ENCODE results near the gene MROH9. TPM values are rescaled to one million over a fixed set of nuclear protein-coding genes. Genes with fewer than 3 reads are reported as not detected.
"Not testable (repeated sequence)": the region's sequence is repeated elsewhere in the genome, so short reads cannot be mapped to it uniquely, and the experiment has no call there.

Gene MROH9, protein sequence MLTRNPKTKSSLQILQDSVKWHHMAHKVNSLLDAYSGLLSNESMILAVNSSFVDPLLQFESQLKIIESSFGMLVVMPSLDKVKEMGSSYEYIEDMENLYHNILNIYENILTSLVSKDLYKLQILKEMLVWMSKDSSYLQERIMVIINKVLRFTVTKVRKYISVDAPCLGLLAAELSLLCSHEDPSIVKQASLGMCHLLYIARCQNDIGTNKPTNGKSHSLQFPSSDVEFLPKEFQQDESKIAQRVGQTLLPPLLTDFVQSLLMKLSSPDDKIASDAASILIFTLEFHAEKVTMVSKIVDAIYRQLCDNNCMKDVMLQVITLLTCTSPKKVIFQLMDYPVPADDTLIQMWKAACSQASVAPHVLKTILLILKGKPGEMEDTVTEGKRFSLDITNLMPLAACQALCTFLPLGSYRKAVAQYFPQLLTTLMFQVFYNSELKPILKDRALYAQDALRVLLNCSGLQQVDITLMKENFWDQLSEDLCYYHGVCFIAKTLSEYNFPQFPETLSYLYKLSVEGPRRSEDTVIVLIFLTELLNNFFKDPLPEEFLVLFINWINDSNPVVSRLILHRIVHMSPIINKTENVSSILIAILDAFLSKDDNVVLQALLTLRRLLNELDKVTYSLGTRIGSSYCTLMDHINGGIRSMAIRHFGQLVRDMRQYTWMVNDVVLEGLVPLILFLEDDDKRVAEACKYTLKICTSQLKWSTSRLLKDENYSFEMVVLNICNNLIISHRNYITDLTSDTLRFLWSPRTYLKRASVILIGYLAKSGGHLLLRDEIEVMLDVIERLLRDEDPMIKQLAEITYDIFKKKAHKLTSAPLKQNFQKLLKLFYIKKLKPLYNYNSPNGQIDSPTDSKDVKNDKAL
- 0.10 TPM for polyA plus RNA-seq (2013, experiment 1 of 2; ENCODE audit: insufficient read length)
- polyA plus RNA-seq (2013, experiment 2 of 2; ENCODE audit: insufficient read length), result not detected

GRCh38 chr1:170935231-170935630 is at the start of gene MROH9:
Gene MROH9 (plus strand): TSS chr1:170935534. CDS start chr1:170945557, 10,023 bp downstream.
- no peak for DNase-seq

DNA sequence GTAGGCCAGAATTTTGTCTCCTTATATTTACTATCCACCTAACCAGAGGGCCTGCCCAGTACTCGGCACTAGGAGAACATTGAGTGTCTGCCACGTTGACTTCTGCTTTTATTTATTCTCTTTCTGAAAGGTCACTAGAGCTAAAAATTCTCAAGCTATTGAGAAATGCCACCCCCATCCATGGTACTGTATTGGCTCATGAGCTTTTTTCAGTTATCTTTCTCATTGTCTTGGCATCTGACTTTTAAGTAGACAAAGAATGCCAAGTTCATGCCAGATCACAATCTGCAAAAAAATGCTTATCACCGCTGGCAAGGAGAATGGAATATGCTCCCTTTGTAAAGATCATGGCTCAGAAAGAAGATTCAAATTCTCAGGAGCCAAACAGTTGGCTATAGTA is 49.8 kb upstream of the MROH9 start:
- DNase-seq, result peak; percentile 40

DNA sequence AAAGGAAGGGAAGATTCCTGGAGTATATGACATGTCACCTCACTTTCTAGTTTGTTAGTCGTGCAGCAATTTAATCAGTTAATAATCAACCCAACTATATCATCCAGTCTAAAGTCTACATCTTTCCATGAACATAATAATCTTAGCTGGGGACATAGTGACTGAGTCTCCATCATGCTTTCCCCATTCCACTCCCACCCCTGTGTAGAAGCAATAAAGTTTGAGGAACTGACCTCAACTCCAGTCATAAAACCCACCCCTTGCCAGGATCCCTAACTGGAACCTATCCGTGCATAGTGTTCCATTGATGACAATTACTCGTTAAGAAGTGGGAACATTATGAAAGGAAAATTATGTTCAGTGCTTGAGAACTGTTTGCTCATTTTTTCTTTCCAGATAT is 48.9 kb upstream of the MROH9 start:
- DNase-seq, result no peak

GRCh38 chr1:170887726-170888125 is 47.6 kb upstream of the MROH9 start:
- DNase-seq, result no peak

DNA sequence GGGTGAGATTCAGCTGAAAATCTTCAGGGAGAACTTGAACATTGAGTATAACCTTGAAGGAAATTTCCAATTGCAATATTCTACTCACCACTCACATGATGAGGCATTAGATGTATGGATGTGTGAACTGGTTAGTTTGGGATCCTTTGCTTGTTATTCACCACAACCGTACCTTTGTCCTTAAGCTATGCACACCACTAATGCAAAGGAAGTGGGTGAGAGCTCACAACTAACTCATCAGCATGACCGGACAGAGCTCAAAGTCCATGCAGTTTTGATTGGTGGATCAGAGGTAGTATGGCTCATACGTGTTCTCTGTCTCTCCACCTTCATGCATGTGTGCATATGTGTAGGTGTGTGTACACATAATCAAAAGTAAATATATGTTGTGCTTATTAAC is 43.5 kb upstream of the MROH9 start:
- DNase-seq, result no peak

DNA sequence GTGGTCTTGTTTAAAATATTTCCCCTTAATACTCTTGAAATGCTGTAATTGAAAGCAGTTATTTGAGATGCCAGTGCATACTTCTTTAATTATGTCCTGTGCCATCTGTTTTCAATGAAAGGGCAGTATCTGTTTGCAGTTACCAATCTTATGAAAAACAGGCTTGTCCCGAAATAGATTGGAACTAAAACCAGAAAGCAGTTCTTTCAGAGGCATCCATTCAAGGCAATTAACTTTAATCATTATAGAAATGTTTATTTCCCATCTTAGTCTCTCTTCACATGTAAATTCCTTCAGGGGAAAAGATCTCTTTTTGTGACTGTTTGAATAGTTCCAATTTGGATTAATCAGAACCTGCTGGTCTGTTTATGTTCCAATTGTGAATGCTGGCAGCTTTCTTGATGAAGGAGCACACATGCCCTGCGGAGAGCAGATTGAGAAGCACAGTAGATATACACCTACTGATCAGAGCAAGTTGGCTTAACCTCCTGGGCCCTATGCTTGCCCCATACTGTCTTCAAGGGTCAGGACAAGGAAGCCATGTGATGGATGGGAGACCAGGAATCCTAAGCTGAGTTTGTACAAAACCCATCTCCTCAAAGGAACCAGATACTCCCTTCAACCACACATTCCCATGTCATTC is 41.6 kb upstream of the MROH9 start:
- peak; percentile 75 for DNase-seq

DNA sequence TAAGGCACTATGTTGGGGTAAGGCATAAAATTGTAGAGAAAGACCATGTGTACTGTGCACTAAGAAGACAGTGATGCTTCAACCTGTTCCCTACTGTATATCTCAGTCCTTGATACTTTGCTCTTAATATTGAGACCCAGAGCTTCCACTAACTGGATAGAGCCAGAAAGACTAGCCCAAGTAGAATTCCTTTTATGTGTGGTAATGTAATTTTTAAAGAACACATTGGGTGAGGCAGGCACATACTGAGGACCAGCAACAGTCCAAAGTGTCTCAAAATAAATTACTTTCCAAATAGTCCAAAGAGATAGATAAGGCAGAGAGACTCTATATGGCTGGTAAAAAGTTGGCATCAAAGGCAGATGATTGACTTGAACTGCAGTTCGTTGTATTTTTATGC is 31.4 kb upstream of the MROH9 start:
- no peak for DNase-seq

- DNase-seq, result no peak
Measured at GRCh38 chr1:170908942-170909341, 26.4 kb upstream of the MROH9 start.

DNA sequence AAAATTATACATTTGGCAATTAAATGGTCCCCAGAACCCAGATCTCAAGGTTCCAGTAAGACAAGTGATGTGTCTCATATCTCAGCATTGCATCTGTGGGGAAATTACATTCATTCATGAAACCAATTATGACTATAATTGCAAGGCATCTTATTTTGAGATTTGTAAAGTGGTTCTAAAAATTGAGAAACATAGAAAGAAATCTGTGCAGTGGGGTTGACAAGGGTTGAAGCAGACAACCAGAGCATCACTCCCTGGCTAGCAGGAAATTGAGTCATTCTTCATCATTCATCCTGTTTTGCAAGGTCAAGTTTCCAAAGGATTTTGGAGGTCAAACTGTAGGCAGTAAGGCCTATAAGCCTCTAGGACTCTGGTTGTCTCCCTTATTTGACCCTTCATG is 25.1 kb upstream of the MROH9 start:
- DNase-seq, result peak; percentile 53

- no peak for DNase-seq
Measured at GRCh38 chr1:170917373-170917772, 18.0 kb upstream of the MROH9 start.

- not testable (repeated sequence) for DNase-seq
Measured at GRCh38 chr1:170924656-170925055, 10.7 kb upstream of the MROH9 start.

GRCh38 chr1:170927955-170928840 is 7.1 kb upstream of the MROH9 start:
- DNase-seq, result peak; percentile 14

GRCh38 chr1:170929412-170929834 is 5.9 kb upstream of the MROH9 start:
- DNase-seq, result peak; percentile 93

DNA sequence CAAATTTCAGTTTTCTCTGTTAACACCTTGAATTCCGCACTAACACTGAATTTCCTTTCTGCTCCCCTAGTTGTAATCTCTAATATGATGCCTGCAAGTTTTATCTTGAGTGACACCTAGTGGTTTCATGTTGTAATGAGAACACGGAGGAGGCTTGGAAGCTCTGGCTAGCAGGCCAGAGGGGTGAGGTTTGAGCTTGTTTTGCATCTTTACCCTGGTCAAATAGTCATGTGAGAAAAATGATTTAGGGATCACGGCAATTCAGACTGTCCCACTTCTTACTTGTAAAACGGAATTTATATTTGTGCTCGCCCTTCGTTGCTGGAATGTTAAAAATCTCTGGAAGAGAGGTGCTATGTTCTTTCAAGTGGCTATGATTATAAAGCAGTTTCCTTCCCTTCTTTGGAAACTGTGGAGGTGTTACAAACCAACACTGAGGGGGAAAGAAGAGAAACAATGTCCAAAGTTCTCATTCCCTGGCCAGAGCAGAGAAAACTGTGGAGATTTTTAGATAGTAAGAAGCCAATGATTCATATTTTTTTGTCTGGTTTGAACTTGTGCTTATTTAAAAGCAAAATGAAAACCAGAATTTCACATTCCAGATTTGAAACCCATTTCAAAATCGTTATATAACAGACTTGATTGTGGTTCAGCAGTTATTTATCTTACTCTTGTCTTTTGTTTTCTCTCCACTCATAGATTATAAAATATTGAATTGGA is 5.3 kb upstream of the MROH9 start:
- peak; percentile 84 for DNase-seq

DNA sequence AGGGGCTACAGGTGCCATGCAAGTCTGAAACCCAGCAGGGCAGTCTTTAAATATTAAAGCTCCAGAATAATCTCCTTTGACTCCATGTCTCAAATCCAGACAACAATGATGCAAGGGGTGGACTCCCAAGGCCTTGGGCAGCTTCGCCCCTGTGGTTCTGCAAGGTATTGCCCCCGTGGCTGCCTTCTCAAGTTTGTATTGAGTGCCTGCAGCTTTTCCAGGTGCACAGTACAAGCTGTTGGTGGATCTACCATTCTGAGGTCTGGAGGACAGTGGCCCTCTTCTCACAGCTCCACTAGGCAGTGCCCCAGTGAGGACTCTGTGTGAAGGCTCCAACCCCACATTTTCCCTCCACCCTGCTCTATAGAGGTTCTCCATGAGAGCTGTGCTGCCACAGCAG is 3.7 kb upstream of the MROH9 start:
- DNase-seq, result no peak

GRCh38 chr1:170932236-170932635 is 3.1 kb upstream of the MROH9 start:
- DNase-seq, result no peak

GRCh38 chr1:170938281-170938680 is 2.9 kb downstream of the MROH9 start:
- DNase-seq, result no peak

DNA sequence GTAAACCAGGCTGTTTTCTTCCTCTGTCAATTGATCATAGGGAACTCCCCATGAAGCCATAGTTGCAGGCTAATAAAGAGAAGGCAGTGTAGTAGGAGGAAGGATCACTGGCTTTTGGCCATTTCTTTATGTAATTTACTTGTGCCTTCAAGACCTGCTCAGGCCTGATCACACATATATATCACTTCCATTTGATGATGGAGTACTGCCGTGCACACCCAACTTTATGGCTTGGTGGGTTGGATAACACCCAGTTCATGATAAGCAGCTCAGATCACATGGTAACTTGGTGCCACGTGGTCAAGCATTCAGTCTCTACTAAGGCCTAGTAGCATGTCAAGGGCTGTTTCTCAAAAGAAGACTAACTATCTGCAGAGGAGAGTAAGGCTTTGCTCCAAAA is 4.1 kb downstream of the MROH9 start:
- DNase-seq, result no peak

GRCh38 chr1:170951744-170952143 is 16.4 kb downstream of the MROH9 start:
- not testable (repeated sequence) for DNase-seq

DNA sequence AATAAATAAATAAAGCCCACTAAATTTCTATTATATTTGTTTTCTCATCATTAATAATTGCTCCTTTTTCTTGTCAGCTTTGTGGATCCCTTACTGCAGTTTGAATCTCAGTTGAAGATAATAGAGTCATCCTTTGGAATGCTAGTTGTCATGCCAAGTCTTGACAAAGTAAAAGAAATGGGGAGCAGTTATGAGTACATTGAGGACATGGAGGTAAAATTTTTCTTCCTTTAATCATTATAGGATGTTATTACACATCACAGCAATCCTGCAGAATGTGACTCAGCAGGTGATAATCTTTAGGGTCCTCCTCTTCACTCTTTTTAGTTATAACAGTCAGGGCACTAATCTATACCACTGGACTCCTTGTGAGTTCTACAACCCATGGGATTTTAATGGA is 24.1 kb downstream of the MROH9 start:
- DNase-seq, result peak; percentile 54

- no peak for DNase-seq
Measured at GRCh38 chr1:170964506-170964905, 29.2 kb downstream of the MROH9 start.

Measured in fibroblast of skin of scalp (primary cell).